ENCODE data around the gene TRAPPC3L. TPM values are rescaled to one million over a fixed set of nuclear protein-coding genes. Genes with fewer than 3 reads are reported as not detected.

TRAPPC3L gene
- total RNA-seq, 1 experiment from 2014 or later: not detected

- Histone ChIP-seq H2AK5ac (ENCODE audit: insufficient read length, low read length) (no peak overlapping the region), H4K91ac (ENCODE audit: insufficient read length, low read depth, low read length) (no peak overlapping the region), H3K27ac (ENCODE audit: insufficient read length, low read depth, low read length) (no peak overlapping the region), H3K56ac (ENCODE audit: insufficient read length, low read depth, low read length) (no peak overlapping the region), H3K14ac (ENCODE audit: insufficient read depth, low read length) (no peak overlapping the region), H3K23ac (ENCODE audit: insufficient read length, low read depth, low read length) (no peak overlapping the region), H2BK20ac (ENCODE audit: low read depth, low read length, poor library complexity, severe bottlenecking) (no peak overlapping the region), H3K4me1 (ENCODE audit: insufficient read depth, low read length) (no peaks in the 10 kb centered on the region), H3K4me2 (ENCODE audit: insufficient read depth, insufficient read length, low read length) (no peak overlapping the region), H2BK12ac (ENCODE audit: insufficient read length, low read depth, low read length) (no peak overlapping the region), H3T11ph (ENCODE audit: low read length) (no peak overlapping the region), H4K20me1 (ENCODE audit: control insufficient read depth, insufficient read depth, insufficient read length) (no peaks in the 10 kb centered on the region), H3K4ac (ENCODE audit: low read depth, low read length) (no peak overlapping the region), H4K8ac (replicated peaks; ENCODE audit: insufficient read length, low read depth, low read length) (no peak overlapping the region), H3K9me3 (ENCODE audit: control insufficient read depth, low read depth, low read length) (no peaks in the 10 kb centered on the region), H2AFZ (ENCODE audit: low read length) (no peak overlapping the region), H4K5ac (ENCODE audit: insufficient read length, low read depth, low read length) (no peak overlapping the region), H3K18ac (ENCODE audit: insufficient read length, low read depth, low read length) (no peak overlapping the region), H3K27me3 (ENCODE audit: insufficient read depth, low read length) (no peaks in the 10 kb centered on the region), H2BK120ac (ENCODE audit: low read depth, low read length, poor library complexity, severe bottlenecking) (no peak overlapping the region), H3K79me1 (ENCODE audit: insufficient read depth, low read depth, low read length, poor library complexity, severe bottlenecking) (no peaks in the 10 kb centered on the region), H2BK15ac (ENCODE audit: low read depth, low read length) (no peak overlapping the region), H2BK5ac (ENCODE audit: insufficient read length, low read length) (no peak overlapping the region), H3K9ac (ENCODE audit: extremely low read depth, insufficient read length, low read length) (no peak overlapping the region), H3K23me2 (ENCODE audit: insufficient read length, low read depth, low read length, poor library complexity, severe bottlenecking) (no peaks in the 10 kb centered on the region), H3K79me2 (ENCODE audit: insufficient read depth, low read length) (no peaks in the 10 kb centered on the region)
- Mint-ChIP-seq H3K27me3 (ENCODE audit: low read depth) (peaks cover 4% of the 10 kb centered on the region), H3K4me3 (peak overlapping the region in 1 of 2 experiments; percentile 17; a peak in 2 of 5 replicates), H3K27ac (peak overlapping the region in 1 of 3 experiments; percentile 34; a peak in 2 of 7 replicates), H3K9me3 (no peaks in the 10 kb centered on the region), H3K36me3 (ENCODE audit: insufficient read depth in 1 of 3, low read depth in 3 of 3) (no peaks in the 10 kb centered on the region), H3K4me1 (peaks cover 3% of the 10 kb centered on the region in 2 experiments; a peak in 2 of 4 replicates)
- peak; percentile 68 for DNase-seq
- no CpG with 5 or more reads among the region's 9 CpGs for WGBS (ENCODE audit: extremely low coverage, insufficient read length, low lambda C conversion rate)
- peak; percentile 92 for TF ChIP-seq CTCF (conservative IDR thresholded peaks at IDR 0.05)
Observed at GRCh38 chr6:116561377-116562018, 16.0 kb upstream of the TRAPPC3L start.

Measured in H9 (cell line).